GM10266 (cell line): ENCODE measurements around the gene IGSF3.

Source experiments
- DNase-seq: peaks from one replicate; pipeline ENCODE4 v3.0.0; 2012; ENCODE audit errors: extremely low spot score
- TF ChIP-seq, protein P1 (sequence below): IDR thresholded peaks from 2 replicates; pipeline ENCODE4 v1.5.1; 2012; ENCODE audit warnings: mild to moderate bottlenecking, low read depth; ENCODE audit not compliant: control insufficient read depth, insufficient read depth; ENCODE audit errors: missing control alignments

The IGSF3 gene

DNA sequence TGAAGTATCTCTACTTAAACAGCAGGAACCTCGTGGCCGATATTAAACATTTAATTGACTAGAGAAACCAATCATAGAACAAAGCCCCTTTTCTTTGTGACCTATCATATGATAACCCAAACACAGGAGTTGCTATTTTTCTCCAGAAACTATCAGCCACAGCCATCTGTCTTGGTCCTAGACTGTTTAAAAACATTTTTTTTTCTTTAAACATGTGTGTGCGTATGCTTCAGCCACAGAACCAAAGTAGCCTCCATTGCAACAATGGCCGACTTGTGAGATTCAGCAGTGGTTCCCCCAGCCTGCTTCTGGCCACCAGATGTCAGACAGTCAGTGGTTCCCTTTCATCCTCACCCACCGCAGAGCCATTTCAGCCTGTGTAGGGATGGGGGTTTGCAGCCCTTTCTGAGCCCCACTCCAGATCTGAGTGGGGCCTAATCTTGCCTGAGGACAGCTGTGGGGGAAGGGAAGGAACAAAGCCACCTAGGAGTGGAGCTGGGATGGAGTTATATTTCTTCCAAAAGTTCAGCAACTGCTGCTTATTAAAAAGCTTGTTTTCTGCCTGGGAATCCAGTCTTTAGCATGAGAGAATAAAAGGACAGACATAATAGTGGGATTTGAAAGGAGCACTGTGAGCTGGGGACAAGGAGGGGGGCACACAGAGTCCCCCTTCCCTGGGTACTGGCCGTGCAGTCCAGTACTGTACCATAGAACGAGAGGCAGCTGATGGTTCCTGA, 11.7 kb upstream of the IGSF3 start:
- no peak for DNase-seq
- TF ChIP-seq, protein P1, sequence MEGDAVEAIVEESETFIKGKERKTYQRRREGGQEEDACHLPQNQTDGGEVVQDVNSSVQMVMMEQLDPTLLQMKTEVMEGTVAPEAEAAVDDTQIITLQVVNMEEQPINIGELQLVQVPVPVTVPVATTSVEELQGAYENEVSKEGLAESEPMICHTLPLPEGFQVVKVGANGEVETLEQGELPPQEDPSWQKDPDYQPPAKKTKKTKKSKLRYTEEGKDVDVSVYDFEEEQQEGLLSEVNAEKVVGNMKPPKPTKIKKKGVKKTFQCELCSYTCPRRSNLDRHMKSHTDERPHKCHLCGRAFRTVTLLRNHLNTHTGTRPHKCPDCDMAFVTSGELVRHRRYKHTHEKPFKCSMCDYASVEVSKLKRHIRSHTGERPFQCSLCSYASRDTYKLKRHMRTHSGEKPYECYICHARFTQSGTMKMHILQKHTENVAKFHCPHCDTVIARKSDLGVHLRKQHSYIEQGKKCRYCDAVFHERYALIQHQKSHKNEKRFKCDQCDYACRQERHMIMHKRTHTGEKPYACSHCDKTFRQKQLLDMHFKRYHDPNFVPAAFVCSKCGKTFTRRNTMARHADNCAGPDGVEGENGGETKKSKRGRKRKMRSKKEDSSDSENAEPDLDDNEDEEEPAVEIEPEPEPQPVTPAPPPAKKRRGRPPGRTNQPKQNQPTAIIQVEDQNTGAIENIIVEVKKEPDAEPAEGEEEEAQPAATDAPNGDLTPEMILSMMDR = no peak

DNA sequence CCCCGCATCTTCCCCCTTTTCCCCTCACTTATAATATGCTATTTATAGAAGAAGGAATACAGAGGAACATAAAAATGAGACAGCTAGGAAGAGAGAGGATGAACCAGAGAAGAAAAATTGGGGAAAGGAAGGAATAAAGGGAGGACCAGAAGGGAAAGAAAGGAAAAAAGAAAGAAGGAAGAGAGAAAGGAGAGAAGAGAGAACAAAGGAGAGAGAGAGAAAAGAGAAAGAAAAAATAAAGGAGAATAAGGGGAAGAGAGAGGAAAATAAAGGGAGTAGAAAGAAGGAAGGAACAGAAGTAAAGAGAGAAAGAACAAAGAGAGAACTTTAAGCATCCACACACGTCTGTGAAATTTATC, 11.2 kb upstream of the IGSF3 start:
- no peak for DNase-seq
- TF ChIP-seq, protein P1 = no peak

DNA sequence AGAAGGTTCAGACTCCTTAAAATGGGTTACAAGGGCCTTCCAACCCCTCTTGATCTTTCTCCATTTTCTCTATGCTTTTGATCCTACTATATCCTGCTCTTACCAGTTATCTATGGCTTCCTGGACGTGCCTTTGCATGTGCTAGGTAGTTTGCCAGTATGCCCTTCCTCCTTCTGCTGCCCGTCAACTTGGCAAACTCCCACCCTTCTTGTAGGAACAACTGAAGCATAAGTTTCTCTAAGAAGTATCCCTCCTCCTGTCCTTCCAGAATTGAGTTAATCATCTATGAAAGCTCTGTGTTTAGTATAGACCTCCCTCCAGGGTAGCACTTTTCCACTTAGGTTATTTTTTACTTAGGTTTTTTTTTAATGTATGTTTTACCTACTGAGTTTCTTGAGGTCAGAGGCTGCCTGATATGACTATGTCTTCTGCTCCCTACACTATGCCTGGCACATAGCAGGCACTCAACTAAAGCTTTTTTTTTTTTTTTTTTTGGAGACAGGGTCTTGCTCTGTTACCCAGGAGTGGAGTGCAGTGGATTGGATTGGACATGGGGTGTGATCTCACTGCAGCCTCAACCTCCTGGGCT, 10.0 kb upstream of the IGSF3 start:
- DNase-seq = no peak
- TF ChIP-seq, protein P1 = no peak

DNA sequence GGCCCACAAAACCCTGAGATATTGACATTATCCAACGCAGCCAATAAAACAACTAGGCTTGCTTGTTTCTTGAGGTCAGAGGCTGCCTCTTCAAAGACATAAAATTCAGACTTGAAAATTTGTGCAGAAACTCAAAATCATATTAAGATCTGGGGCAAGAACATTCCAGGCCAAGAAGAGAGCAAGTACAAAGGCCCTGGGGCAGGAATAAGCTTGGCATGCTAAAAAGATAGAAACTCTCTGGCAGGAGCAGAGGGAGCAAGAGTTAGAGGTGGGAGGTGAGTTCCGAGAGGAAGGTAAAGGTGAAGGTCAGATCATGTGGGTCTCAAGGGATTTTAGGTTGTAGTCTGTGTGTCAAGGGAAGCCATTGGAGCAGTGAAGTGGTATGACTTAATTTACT, 8.8 kb upstream of the IGSF3 start:
- TF ChIP-seq, protein P1 = no peak
- no peak for DNase-seq

DNA sequence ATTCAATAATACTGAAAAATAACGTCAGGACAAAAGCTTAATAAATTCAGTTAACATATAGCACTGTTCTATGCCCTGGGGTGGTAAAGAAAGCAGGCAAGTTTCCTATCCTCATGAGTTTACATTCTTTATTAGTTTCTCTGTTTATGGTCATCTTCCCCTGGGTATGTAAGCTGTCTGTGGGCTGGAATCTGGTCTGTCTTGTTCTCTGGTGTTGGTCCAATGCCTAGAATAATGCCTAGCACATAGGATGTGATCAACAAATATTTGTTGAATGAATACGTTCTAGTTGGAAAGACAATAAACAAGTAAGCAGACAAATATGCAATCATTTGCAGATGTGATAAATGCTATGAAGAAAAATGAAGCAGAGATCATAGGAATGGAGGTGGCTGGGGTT, 7.2 kb upstream of the IGSF3 start:
- TF ChIP-seq, protein P1 = no peak
- DNase-seq = no peak

DNA sequence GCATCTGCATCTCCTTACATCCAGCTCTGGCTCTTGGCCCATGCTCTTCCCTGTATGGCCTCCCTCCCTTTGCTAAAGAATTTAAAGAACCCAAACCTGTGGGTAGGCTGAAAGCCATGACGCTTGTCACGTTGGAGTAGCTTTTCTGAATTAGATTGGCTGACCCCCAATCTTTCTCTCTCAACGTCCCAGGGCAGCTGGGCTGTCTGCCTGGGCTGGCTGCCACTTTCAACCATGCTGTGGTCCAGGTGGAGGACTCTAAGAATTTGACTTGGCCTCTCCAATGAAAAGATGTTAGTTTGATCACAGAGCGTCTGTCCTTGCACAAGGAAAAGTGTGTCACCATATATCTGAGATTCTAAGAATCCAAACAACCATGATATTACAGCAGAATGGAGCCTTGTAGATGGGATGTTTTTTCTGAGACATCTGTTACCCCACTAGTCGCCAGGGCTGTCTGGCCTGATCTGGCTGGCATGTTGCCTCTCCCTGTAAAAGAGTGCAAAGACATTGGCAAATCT, 6.5 kb upstream of the IGSF3 start:
- no peak for DNase-seq
- TF ChIP-seq, protein P1 = no peak

DNA sequence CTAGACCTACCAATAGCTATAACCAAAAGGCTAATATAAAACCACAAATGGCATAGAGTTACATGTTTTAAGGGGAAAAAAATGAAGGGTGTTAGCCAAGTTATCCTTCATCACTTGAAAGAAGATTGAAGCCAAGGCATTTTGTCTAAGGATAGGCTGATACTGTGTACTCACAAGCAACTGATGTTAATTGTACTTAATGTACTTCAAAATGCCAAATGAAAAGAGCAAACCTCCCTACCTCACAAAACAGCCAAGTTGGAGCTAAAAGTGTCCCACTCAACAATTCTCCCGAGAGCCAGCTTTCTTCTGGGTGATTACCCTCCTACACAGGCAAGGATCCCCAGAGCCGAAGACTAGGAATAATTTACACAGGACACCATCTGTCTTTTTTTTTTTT, 4.4 kb upstream of the IGSF3 start:
- TF ChIP-seq, protein P1 = no peak
- no peak for DNase-seq
